ENCODE measurements around the gene TMEM182.
A peak's percentile ranks its signal among the peaks of the same experiment; 100 is the strongest.

TMEM182 gene

DNA sequence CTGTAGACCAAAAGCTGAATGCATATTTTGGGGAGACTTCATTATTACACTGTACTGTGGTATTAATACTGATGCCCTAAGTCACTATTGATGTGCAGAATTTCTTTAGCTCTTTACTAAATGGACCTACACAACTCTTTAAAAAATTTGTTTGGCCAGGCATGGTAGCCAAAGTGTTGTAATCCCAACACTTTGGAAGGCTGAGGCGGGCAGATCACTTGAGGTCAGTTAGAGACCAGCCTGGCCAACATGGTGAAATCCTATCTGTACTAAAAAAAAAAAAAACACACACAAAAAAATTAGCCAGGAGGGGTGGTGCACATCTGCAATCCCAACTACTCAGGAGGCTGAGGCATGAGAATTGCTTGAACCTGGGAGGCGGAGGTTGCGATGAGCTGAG lies 6.4 kb downstream of the TMEM182 start:
- DNase-seq (ENCODE audit: low read depth): no peak

DNA sequence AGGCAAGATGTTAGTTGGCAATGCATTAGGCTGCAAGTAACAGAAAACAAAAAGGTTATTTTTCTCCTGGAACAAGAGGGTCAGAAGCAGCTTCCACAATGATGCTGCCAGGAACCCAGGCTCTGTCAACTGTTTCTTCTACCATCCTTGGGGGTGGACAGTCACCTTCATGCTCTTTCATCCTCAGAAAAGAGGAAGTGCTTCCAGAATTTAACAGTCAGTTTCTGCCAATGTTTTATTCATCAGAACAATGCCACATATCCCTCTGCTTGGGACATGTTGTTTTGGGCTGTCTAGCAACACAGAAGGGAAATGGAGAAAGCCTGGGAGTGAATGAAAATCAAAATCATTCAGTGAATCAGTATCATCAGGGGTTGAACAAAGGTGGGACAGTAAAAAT lies 7.1 kb downstream of the TMEM182 start:
- no peak for DNase-seq (ENCODE audit: low read depth)

GRCh38 chr2:102770506-102770905 lies 8.7 kb downstream of the TMEM182 start:
- DNase-seq (ENCODE audit: low read depth): peak; percentile 71

- DNase-seq (ENCODE audit: low read depth): no peak
Observed at GRCh38 chr2:102771114-102771513, 9.3 kb downstream of the TMEM182 start.

- DNase-seq (ENCODE audit: low read depth): no peak
Observed at GRCh38 chr2:102772659-102773058, 10.8 kb downstream of the TMEM182 start.

DNA sequence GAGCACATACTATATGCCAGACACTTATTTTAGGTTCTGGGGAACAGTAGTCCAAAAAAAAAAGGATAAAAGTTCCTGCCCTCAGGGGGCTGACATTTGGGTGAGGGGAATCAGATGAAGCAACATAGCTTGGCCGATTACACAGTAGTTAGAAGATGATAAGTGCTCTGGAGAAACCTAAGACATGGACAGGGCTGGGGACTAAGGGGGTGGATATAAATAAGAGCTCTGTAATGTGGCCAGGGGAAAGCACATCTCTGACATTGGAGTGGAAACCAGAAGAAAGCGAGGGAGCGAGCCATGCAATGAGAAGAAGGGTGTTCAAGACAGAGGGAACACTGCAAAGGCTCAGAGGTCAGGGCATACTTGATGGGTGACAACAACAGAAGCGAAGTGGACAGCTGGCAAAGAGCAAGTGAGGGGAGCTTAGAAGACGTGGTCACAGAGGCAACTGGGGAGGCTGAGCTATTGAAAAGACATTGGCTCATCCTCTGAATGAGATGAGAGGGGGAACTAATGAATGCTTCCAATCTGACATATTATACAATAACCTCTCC lies 11.4 kb downstream of the TMEM182 start:
- no peak for DNase-seq (ENCODE audit: low read depth)

DNA sequence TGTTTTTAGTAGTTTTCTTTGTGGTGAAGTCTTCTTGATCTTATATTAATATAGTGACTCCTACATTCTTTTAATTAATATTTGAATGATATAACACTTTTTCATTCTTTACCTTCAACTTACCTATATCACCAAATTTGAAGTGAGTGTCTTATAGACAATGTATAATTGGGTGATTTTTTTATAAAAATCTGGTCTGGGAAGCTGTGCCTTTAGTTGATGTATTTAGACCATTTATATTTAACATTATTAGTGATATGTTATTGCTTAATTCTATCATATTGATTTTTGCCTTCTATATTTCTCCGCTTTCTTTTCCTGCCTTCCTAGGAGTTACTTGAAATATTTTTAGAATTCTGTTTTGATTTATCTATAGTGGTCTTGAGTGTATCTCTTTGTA lies 16.4 kb downstream of the TMEM182 start:
- no peak for DNase-seq (ENCODE audit: low read depth)

- no peak for DNase-seq (ENCODE audit: low read depth)
Observed at GRCh38 chr2:102780467-102780866, 18.6 kb downstream of the TMEM182 start.

- no peak for DNase-seq (ENCODE audit: low read depth)
Observed at GRCh38 chr2:102782187-102782586, 20.4 kb downstream of the TMEM182 start.

- no peak for DNase-seq (ENCODE audit: low read depth)
Observed at GRCh38 chr2:102782933-102783332, 21.1 kb downstream of the TMEM182 start.

DNA sequence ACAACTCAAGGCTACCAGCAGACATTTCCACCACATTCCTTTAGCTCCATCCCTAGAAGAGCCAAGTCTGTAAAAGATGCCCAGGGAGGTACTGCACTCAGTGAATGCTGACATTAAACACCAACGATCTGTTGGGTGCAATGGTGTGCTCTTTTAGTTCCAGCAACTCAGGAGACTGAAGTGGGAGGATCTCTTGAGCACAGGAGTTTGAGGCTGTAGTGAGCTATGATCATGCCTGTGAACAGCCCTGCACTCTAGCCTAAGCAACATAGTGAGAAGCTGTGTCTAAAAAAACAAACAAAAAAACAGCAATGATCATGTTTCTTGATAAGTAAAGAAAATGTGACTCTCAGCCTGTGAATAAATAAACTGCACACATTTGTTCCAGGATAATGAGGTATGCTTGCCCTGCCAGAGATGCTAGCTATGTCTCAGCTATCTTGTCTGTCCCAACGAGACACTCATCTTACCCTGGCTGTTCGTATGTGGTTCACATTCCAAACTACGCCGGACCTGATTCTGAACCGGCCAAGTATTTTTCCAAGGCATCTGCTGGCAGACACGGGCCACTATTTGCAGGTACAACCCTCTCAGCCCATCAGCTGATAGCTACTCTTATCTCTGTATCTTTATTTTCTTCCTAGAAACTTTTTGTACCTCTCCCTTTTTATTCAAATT lies 21.8 kb downstream of the TMEM182 start:
- DNase-seq (ENCODE audit: low read depth): no peak

- DNase-seq (ENCODE audit: low read depth): no peak
Observed at GRCh38 chr2:102784940-102785339, 23.1 kb downstream of the TMEM182 start.

DNA sequence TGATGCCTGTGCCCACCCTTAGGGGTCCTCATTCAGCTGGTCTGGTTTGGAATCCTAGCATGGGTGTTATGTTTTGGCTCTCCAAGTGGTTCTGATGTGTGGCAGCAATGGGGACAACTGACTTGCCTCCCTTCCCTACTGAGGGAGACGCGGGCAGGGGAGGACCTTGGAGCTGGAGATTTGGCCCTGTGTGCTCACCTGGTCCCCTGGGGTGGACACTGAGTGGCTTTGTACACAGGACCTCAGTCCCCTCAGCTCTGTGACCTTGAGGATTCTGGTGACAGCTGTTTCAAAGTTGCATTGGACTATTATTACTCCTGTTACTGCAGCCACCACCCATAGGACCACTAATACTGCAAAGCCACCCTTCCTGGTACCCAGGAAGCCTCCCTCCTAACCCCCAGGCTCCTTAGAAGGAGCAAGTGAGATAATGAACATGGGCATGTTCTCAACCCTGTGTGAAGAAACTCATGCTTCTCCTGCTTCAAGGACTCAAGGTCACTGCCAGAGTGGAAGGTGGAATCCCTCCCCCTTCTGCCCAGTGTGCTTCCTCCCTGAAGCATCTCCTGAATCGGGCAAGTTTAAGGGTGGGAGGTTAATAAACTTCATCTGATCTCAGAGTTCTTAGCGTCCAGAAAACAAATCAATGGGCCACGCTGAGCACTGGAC lies 26.5 kb downstream of the TMEM182 start:
- no peak for DNase-seq (ENCODE audit: low read depth)

DNA sequence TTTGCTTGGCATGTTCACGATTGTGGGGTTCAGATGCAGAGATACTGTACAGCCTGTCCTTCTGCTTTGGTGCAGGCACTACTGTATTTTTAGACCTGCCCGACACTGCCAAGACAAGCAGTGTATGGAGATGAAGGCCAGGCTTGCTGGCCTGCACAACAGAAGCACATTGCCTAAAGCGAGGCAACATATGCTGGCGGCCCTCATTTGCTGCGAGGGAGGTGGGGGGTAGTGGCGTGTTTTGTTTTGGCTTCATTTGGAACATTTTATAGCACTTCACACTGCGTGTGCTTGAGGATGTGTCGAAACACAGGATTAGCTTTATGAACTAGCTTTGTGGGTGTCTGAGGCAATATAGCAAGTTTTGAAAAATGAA lies 27.0 kb downstream of the TMEM182 start:
- DNase-seq (ENCODE audit: low read depth): no peak

GRCh38 chr2:102789349-102790090 lies 27.7 kb downstream of the TMEM182 start:
- DNase-seq (ENCODE audit: low read depth): no peak

DNA sequence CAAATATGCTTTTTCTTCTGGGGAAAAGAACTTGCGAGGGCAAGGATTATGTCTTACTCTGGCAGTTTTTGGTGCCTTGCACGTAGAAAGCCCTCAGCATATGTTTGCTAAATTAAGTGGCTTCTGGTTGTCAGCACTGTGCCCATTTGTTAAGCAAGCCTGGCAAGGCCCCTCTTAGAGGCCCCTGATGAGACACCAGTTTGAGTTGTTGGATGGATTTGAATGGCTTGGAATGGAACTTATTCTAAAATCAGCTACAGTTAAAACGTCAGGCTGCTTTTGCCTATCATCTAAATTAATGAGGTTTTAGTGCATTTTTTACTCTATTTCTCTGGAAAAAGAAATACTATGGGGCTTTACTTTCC lies 28.2 kb downstream of the TMEM182 start:
- DNase-seq (ENCODE audit: low read depth): no peak

DNA sequence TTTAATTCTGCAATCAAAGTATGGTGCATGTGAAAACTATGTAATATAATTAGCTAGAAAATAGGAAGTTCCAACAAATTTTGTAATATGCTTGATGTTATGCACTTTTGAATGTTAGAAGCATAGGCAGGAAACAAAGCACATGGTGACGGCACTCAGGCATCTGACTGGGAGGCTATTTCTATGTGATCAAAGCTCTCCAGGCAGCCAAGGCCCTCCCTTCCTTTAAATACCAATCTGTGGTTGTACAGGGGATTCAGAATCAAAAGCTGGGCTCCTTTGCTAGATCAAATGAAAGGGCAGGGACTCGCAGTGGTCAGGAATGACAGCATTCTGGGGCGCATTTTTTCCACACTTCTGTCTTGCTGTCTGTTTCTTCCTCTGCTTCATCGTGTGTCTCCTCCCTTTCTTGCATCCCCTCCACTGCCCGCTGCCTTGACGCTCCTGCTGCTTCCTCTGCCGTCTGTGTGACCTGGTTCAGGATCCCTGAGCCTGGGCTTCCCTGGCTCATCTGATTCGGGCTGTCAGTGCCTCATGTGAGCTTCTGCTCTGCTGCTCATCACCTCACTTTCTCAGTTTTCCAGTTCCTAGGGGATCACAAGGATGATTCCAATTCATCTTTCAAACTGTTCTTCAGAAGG lies 30.9 kb downstream of the TMEM182 start:
- DNase-seq (ENCODE audit: low read depth): no peak

DNA sequence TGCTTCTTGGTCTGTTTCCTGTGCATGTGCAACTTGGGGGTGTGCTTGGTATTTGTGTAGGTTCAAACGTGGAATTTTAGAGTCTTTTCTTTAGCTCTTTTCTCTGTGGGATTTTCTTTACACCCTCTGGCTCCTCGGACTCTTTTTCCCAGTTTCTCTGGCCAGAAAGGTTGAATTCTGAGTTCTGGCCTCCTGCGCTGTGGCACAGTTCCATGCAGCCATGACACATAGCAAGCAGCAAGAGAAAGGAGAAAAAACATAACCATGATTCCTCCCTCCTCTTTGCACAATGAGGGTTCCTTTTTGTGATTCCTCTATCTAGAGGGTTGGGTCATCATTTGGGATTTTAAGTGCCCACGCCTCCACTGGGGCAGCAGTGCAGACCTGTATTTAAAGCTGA lies 33.8 kb downstream of the TMEM182 start:
- DNase-seq (ENCODE audit: low read depth): no peak

GRCh38 chr2:102796337-102796736 lies 34.5 kb downstream of the TMEM182 start:
- no peak for DNase-seq (ENCODE audit: low read depth)

DNA sequence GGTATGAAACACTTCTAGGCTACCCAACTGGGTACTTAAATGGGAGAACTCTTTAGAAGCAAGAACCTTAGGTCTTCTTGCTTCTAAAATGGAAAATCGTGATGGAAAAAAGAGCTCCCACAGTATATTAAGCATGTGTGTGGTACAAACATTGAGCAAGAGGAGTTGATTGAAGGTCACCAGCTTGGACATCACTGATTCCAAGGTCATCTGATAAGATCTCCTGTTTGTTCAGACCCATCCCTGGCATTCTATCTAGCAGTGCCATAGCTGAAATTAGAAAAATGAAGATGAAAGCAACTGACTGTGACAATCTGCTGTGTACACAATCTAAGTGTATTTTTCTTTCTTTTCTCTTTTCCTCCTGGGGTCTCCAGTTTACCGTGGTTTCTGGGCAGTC lies 35.7 kb downstream of the TMEM182 start:
- DNase-seq (ENCODE audit: low read depth): no peak

DNA sequence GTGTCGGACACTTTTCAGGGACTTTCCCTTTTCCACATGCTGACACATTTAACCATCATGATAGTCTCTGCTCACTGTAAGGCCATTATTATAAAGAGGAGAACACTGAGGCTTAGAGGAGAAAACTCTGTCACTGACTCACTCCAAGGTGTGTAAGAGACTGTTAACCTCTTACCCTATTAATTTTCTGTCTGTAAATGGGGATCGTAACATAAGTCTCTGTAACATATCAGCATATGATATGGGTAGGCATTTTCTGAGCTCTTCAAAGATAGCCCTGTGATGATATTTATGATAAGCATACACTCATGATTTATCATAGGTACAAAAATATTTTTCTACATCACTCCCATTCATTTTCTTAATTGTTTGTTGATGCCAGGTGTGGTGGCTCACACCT lies 36.4 kb downstream of the TMEM182 start:
- no peak for DNase-seq (ENCODE audit: low read depth)

GRCh38 chr2:102801098-102801718 lies 39.4 kb downstream of the TMEM182 start:
- peak; percentile 15 for DNase-seq (ENCODE audit: low read depth)

Measured in ELR (cell line).